ENCODE results near the gene WNT4.

DNA sequence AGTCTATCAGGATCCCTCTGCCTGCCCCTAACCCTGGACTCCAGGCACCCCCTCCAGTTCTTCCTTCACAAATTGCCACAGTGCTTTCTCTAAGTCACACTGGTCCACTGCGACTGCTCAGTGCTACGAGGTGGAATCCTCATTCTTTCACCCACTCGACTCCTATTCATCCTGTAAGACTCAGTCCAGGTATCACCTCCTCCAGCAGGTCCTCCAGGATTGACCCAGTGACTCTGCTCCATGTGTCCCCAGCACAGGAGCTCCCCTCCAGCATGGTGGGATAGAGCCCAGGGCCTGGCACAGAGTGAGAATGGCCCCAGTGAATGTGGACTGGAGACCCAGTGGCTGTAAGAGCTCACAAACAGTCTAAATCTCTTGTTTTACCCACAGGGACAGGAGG, 45.5 kb upstream of the WNT4 start:
- TF ChIP-seq TCF4 (CRISPR knock-in tag; IDR thresholded peaks at IDR 0.05; ENCODE audit: borderline replicate concordance) = no peak
- TF ChIP-seq TOX (CRISPR knock-in tag; IDR thresholded peaks at IDR 0.05; ENCODE audit: borderline replicate concordance) = no peak
- TF ChIP-seq, protein P1, sequence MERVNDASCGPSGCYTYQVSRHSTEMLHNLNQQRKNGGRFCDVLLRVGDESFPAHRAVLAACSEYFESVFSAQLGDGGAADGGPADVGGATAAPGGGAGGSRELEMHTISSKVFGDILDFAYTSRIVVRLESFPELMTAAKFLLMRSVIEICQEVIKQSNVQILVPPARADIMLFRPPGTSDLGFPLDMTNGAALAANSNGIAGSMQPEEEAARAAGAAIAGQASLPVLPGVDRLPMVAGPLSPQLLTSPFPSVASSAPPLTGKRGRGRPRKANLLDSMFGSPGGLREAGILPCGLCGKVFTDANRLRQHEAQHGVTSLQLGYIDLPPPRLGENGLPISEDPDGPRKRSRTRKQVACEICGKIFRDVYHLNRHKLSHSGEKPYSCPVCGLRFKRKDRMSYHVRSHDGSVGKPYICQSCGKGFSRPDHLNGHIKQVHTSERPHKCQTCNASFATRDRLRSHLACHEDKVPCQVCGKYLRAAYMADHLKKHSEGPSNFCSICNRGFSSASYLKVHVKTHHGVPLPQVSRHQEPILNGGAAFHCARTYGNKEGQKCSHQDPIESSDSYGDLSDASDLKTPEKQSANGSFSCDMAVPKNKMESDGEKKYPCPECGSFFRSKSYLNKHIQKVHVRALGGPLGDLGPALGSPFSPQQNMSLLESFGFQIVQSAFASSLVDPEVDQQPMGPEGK (CRISPR knock-in tag; IDR thresholded peaks at IDR 0.05; ENCODE audit: borderline replicate concordance) = no peak
- no peak for TF ChIP-seq ZFP30 (CRISPR knock-in tag; IDR thresholded peaks at IDR 0.05)

Data from SK-N-SH treated with all-trans-retinoic acid at 6 μM for 48 hours (cell line).